ENCODE data around the gene CHD9.

The CHD9 gene

DNA sequence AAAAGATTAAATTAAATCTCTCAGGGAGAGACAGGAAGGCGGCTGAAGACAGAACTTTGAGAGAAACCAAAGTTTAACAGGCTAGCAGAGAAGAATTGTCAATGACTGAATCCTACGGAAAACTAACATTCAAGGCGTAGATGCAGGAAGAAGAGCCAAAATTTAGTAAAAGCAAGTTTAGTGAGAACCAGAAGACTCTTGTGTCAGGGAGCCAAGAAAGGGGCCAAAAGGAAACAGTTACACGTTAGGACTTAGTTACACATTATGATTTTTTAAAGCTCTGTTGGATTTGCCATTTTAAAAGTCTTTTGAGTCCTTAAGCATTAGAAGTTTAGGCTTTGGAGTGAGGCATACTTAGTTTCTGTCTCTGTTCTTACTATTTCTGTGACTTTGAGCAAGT, 164.6 kb downstream of the CHD9 start:
- H3K9me3 ChIP-seq (replicated peaks; ENCODE audit: insufficient read depth, low read length): no peaks in the 10 kb centered on the region
- H3K4me3 ChIP-seq (ENCODE audit: low read length): no peak overlapping the region
- H3K27me3 ChIP-seq (replicated peaks; ENCODE audit: insufficient read depth, low read length): no peaks in the 10 kb centered on the region
- H3K9me2 ChIP-seq (replicated peaks; ENCODE audit: insufficient read depth, low read length): no peaks in the 10 kb centered on the region
- H3K36me3 ChIP-seq (replicated peaks; ENCODE audit: insufficient read depth, low read length): no peaks in the 10 kb centered on the region
- no peaks in the 10 kb centered on the region for H3K4me1 ChIP-seq (ENCODE audit: low read length)
- no peak overlapping the region for H3K9ac ChIP-seq (ENCODE audit: low read length)
- H3K79me2 ChIP-seq (ENCODE audit: low read length): no peaks in the 10 kb centered on the region
- H2AFZ ChIP-seq (ENCODE audit: low read length): no peak overlapping the region
- H3K4me2 ChIP-seq (ENCODE audit: low read depth, low read length): no peak overlapping the region
- H3F3A ChIP-seq (ENCODE audit: insufficient read depth, low read length): no peaks in the 10 kb centered on the region
- TF ChIP-seq EZH2phosphoT487 (IDR thresholded peaks at IDR 0.05; ENCODE audit: low read length) (no peak), CTCF (IDR thresholded peaks at IDR 0.05; ENCODE audit: low read length) (no peak), EZH2 (optimal IDR thresholded peaks at IDR 0.05; ENCODE audit: low read depth, low read length) (no peak)
- no peaks in the 10 kb centered on the region for H4K20me1 ChIP-seq (ENCODE audit: insufficient read depth, low read length)
- H3K27ac ChIP-seq (ENCODE audit: low read length): no peak overlapping the region
- no peak for DNase-seq

DNA sequence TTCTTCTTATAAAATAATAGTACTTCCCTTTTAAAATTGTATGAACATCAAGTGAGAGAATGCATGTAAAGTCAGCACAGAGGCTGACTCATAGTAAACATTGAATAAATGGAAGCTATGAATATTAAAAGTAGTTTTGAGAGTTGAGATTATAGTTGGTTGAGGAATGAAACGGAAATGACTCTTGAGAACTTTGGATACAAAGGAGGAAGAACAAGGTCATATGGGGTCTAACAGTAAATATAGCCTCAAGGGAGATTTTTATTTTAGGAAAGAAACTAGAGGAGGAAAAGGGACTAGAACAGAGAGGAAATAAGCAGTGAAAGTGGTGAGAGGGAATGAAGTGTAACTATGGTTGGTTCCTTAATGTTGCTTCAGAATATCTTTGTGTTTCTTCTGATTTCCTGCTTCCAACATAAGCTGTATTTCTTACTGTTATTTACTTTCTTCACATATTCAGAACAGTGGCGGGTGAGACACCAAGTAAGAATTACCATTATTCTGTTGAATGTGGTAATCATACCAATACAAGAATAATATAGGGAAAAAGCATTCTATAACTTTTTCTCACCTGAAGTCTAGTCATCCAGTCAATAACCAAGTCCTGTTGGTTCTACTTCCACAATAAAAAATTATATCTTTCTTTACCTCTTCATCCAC, 165.1 kb downstream of the CHD9 start:
- H3K9ac ChIP-seq (ENCODE audit: low read length): no peak overlapping the region
- no peak for TF ChIP-seq EZH2phosphoT487 (IDR thresholded peaks at IDR 0.05; ENCODE audit: low read length)
- no peak for TF ChIP-seq EZH2 (optimal IDR thresholded peaks at IDR 0.05; ENCODE audit: low read depth, low read length)
- TF ChIP-seq CTCF (IDR thresholded peaks at IDR 0.05; ENCODE audit: low read length): no peak
- H3K9me3 ChIP-seq (replicated peaks; ENCODE audit: insufficient read depth, low read length): no peaks in the 10 kb centered on the region
- no peak overlapping the region for H3K27ac ChIP-seq (ENCODE audit: low read length)
- H3K4me1 ChIP-seq (ENCODE audit: low read length): no peaks in the 10 kb centered on the region
- DNase-seq: no peak
- no peaks in the 10 kb centered on the region for H4K20me1 ChIP-seq (ENCODE audit: insufficient read depth, low read length)
- H3K4me2 ChIP-seq (ENCODE audit: low read depth, low read length): no peak overlapping the region
- H3K9me2 ChIP-seq (replicated peaks; ENCODE audit: insufficient read depth, low read length): no peaks in the 10 kb centered on the region
- no peak overlapping the region for H3K4me3 ChIP-seq (ENCODE audit: low read length)
- no peak overlapping the region for H2AFZ ChIP-seq (ENCODE audit: low read length)
- H3K79me2 ChIP-seq (ENCODE audit: low read length): no peaks in the 10 kb centered on the region
- H3F3A ChIP-seq (ENCODE audit: insufficient read depth, low read length): no peaks in the 10 kb centered on the region
- no peaks in the 10 kb centered on the region for H3K36me3 ChIP-seq (replicated peaks; ENCODE audit: insufficient read depth, low read length)
- no peaks in the 10 kb centered on the region for H3K27me3 ChIP-seq (replicated peaks; ENCODE audit: insufficient read depth, low read length)

DNA sequence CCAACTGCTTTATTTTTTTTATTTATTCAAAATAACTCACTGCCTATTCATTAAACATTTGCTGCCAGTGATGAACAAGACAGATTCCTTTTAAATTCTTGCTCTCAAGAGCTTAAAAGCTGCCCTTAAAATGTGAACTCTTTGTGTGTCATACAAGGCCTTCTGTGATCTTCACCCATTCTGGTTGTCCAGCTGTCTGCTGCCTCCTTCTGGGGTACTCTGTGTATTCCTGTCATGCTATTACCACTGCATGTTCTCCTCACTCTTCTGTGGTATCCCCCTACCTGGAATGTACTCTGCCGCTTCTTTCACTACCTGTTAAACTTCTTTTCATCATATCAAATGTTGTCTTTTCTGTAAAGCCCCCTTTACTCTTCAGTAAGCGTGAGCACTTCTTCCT, 165.8 kb downstream of the CHD9 start:
- Histone ChIP-seq H3K4me3 (ENCODE audit: low read length) (no peak overlapping the region), H4K20me1 (ENCODE audit: insufficient read depth, low read length) (no peaks in the 10 kb centered on the region), H3K36me3 (replicated peaks; ENCODE audit: insufficient read depth, low read length) (no peaks in the 10 kb centered on the region), H3K79me2 (ENCODE audit: low read length) (no peaks in the 10 kb centered on the region), H2AFZ (ENCODE audit: low read length) (no peak overlapping the region), H3K4me1 (ENCODE audit: low read length) (no peaks in the 10 kb centered on the region), H3K9me2 (replicated peaks; ENCODE audit: insufficient read depth, low read length) (no peaks in the 10 kb centered on the region), H3K27ac (ENCODE audit: low read length) (no peak overlapping the region), H3F3A (ENCODE audit: insufficient read depth, low read length) (no peaks in the 10 kb centered on the region), H3K27me3 (replicated peaks; ENCODE audit: insufficient read depth, low read length) (no peaks in the 10 kb centered on the region), H3K9ac (ENCODE audit: low read length) (no peak overlapping the region), H3K9me3 (replicated peaks; ENCODE audit: insufficient read depth, low read length) (no peaks in the 10 kb centered on the region), H3K4me2 (ENCODE audit: low read depth, low read length) (no peak overlapping the region)
- no peak for DNase-seq
- TF ChIP-seq EZH2 (optimal IDR thresholded peaks at IDR 0.05; ENCODE audit: low read depth, low read length) (no peak), EZH2phosphoT487 (IDR thresholded peaks at IDR 0.05; ENCODE audit: low read length) (no peak), CTCF (IDR thresholded peaks at IDR 0.05; ENCODE audit: low read length) (0 out of 2 replicates have a peak, but pooled peaks have one; percentile 7)

Data from MM.1S (cell line).